Duodenal mucosa (tissue), 2 donors: ENCODE measurements around the gene POLR3B.

ENCODE experiments used
- H3K27ac ChIP-seq: one replicate; pipeline ENCODE4 v1.7.0; 2013; ENCODE audit warnings: low read depth, low read length
- H3K27me3 ChIP-seq, 2 donors: one replicate each; pipeline ENCODE4 v1.7.0; 2013; ENCODE audit warnings: low read length in 2 of 2, control low read depth in 1 of 2; ENCODE audit not compliant: insufficient read depth in 2 of 2, control insufficient read depth in 1 of 2
- H3K36me3 ChIP-seq, 2 donors: one replicate each; pipeline ENCODE4 v1.7.0; 2013; ENCODE audit warnings: low read length in 2 of 2, control low read depth in 1 of 2; ENCODE audit not compliant: insufficient read depth in 2 of 2, control insufficient read depth in 1 of 2
- H3K4me1 ChIP-seq, 2 donors: one replicate each; pipeline ENCODE4 v1.7.0; 2013; ENCODE audit warnings: low read length in 2 of 2, control low read depth in 1 of 2; ENCODE audit not compliant: insufficient read depth in 2 of 2, control insufficient read depth in 1 of 2
- H3K4me3 ChIP-seq, 2 donors: one replicate each; pipeline ENCODE4 v1.7.0; 2013; ENCODE audit warnings: low read length in 2 of 2, low read depth in 1 of 2
- H3K9ac ChIP-seq, 2 donors: one replicate each; pipeline ENCODE4 v1.7.0; 2013; ENCODE audit warnings: low read length in 2 of 2, low read depth in 1 of 2
- H3K9me3 ChIP-seq, 2 donors: one replicate each; pipeline ENCODE4 v1.7.0; 2013; ENCODE audit warnings: low read length in 2 of 2, control low read depth in 1 of 2; ENCODE audit not compliant: control insufficient read depth in 1 of 2

POLR3B gene

GRCh38 chr12:106321139-106321850 is 36.3 kb upstream of the POLR3B start:
- Histone ChIP-seq H3K27me3 (no peaks in the 10 kb centered on the region), H3K27ac (no peak overlapping the region), H3K9me3 (no peaks in the 10 kb centered on the region), H3K36me3 (peaks cover 19 to 55% of the 10 kb centered on the region in 2 donors), H3K9ac (no peak overlapping the region), H3K4me3 (no peak overlapping the region), H3K4me1 (no peaks in the 10 kb centered on the region)

DNA sequence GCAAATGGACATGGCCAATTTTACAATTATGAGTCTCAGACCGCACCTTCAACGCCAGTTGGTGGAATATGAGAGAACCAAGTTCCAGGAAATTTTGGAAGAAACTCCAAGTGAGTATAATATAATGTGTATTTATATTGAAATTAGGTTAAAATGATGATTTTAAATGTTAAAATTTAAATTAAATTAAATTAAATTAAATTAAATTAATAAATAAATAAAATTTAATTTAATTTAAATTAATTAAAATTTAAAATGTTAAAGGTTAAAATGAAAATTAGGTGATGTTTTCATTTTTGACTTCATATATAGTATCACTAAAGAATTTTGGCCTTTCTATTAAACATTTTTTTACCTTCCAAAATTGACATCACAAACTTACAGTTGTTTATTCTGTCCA is 34.0 kb upstream of the POLR3B start:
- H3K9ac ChIP-seq = no peak overlapping the region
- no peaks in the 10 kb centered on the region for H3K9me3 ChIP-seq
- no peaks in the 10 kb centered on the region for H3K27me3 ChIP-seq
- no peak overlapping the region for H3K4me3 ChIP-seq
- peaks cover 22 to 48% of the 10 kb centered on the region in 2 donors for H3K36me3 ChIP-seq
- no peak overlapping the region for H3K27ac ChIP-seq
- peaks cover 0 to under 1% of the 10 kb centered on the region in 2 donors for H3K4me1 ChIP-seq

- H3K27me3 ChIP-seq = no peaks in the 10 kb centered on the region
- no peaks in the 10 kb centered on the region for H3K9me3 ChIP-seq
- no peak overlapping the region for H3K4me3 ChIP-seq
- H3K9ac ChIP-seq = no peak overlapping the region
- peaks cover 14 to 25% of the 10 kb centered on the region in 2 donors for H3K36me3 ChIP-seq
- peaks cover 0 to 9% of the 10 kb centered on the region in 2 donors for H3K4me1 ChIP-seq
- H3K27ac ChIP-seq = no peak overlapping the region
Observed at GRCh38 chr12:106327309-106327869, 30.2 kb upstream of the POLR3B start.

GRCh38 chr12:106328735-106329134 is 28.8 kb upstream of the POLR3B start:
- Histone ChIP-seq H3K27ac (no peak overlapping the region), H3K36me3 (peaks cover 14 to 17% of the 10 kb centered on the region in 2 donors)

DNA sequence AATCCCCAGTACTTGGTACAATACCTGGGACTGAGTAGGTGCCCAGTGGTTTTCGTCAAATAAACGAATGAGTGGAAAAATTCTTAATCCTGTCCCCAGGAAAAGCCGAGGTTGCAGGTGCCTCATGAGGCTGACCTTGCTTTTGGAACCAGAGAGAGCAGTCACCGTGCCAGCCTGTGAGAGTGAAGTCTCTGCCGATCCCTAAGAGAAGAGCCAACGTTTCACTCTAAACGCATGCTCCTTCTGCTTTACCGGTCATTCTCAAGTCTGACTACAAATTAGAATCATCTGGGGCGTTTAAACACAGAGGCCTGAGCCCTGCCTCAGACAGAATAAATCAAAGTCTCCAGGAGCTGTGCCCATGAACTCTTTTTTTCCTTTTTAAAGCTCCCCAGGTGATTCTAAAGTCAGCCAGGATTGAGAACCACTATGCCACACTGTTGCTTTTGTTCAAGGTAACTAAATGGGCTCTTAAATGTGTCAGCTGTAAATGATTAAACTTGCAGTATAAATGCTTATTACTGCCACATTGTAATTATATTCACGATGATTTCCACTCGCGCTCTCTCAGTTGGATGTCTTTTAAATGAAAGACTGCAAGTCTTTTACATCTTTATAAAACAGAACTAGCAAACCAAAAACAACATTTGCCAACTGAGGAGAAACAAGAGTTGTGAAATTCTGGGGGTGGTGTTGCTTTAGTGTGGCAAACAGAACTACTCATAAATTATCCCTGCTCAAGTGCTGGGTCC is 28.1 kb upstream of the POLR3B start:
- H3K4me3 ChIP-seq = no peak overlapping the region
- no peaks in the 10 kb centered on the region for H3K9me3 ChIP-seq
- peaks cover 8 to 11% of the 10 kb centered on the region in 2 donors for H3K36me3 ChIP-seq
- no peaks in the 10 kb centered on the region for H3K27me3 ChIP-seq
- H3K9ac ChIP-seq = no peak overlapping the region
- no peak overlapping the region for H3K27ac ChIP-seq
- H3K4me1 ChIP-seq = peaks cover 0 to 9% of the 10 kb centered on the region in 2 donors

More at GRCh38 chr12:106328735-106329134, 28.8 kb upstream of the POLR3B start:
- Histone ChIP-seq H3K9ac (no peak overlapping the region), H3K4me3 (no peak overlapping the region), H3K4me1 (peaks cover 0 to 9% of the 10 kb centered on the region in 2 donors), H3K9me3 (no peaks in the 10 kb centered on the region), H3K27me3 (no peaks in the 10 kb centered on the region)

DNA sequence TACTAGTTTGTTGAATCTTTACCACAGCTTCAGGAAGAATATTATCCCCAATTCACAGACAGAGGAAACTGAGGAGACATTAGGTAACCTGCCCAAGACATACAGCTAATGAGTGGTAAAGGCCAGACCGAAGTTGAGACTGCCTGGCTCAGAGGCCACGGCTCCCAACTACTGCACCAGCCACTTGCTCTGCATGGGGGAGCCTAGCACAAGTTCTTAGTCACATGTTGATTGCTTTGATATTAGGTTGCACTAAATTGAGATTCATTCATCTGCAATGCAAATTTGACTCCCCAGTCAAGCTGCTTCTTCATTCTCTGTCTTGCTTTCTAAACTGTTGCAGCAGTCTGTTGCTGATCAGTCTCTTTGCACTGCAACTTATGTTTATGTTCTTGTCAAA is 25.9 kb upstream of the POLR3B start:
- Histone ChIP-seq H3K36me3 (no peaks in the 10 kb centered on the region), H3K4me1 (peaks cover 0 to 9% of the 10 kb centered on the region in 2 donors), H3K27ac (no peak overlapping the region), H3K4me3 (no peak overlapping the region), H3K27me3 (no peaks in the 10 kb centered on the region), H3K9me3 (no peaks in the 10 kb centered on the region), H3K9ac (no peak overlapping the region)

DNA sequence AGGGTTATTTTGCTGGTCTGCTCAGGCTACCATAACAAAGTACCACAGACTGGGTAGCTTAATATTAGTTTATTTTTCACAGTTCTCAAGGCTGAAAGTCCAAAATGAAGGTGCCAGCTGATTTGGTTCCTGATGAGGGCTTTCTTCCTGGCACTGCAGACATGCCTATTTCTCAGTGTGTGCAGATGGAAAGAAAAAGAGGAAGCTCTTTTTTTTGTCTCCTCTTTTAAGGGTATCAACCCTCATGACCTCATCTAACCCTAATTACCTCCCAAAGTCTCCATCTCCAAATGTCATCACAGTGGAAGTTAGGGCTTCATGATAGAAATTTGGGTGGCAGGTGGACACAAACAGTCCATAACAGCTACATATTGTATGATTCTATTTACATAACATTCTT is 25.0 kb upstream of the POLR3B start:
- H3K9ac ChIP-seq = no peak overlapping the region
- no peaks in the 10 kb centered on the region for H3K36me3 ChIP-seq
- H3K4me3 ChIP-seq = no peak overlapping the region
- H3K27ac ChIP-seq = no peak overlapping the region
- H3K9me3 ChIP-seq = no peaks in the 10 kb centered on the region
- no peaks in the 10 kb centered on the region for H3K27me3 ChIP-seq
- peaks cover 0 to 9% of the 10 kb centered on the region in 2 donors for H3K4me1 ChIP-seq

DNA sequence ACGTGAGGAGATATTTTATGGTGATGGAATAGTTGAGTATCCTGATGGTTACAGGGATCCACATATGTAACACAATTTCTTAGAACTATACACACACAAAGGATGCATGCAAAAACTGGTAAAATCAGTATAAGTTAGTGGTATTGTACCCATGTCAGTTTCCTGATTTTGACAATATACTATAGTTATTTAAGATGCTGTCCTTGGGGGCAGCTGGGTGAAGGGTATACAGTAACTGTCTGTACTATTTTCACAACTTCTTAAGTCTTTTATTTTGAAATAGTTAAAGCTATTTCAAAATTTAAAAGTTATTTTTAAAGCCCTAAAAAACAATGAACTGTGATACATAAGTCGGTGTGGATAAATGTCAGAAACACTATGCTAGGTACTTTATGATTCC is 24.5 kb upstream of the POLR3B start:
- Histone ChIP-seq H3K27me3 (no peaks in the 10 kb centered on the region), H3K27ac (no peak overlapping the region), H3K4me3 (no peak overlapping the region), H3K9me3 (no peaks in the 10 kb centered on the region), H3K4me1 (peaks cover 0 to 9% of the 10 kb centered on the region in 2 donors), H3K9ac (no peak overlapping the region), H3K36me3 (no peaks in the 10 kb centered on the region)

GRCh38 chr12:106333756-106334155 is 23.8 kb upstream of the POLR3B start:
- no peak overlapping the region for H3K9ac ChIP-seq
- H3K4me1 ChIP-seq = peaks cover 0 to 6% of the 10 kb centered on the region in 2 donors
- no peaks in the 10 kb centered on the region for H3K36me3 ChIP-seq
- no peak overlapping the region for H3K4me3 ChIP-seq
- H3K9me3 ChIP-seq = no peaks in the 10 kb centered on the region
- no peaks in the 10 kb centered on the region for H3K27me3 ChIP-seq
- H3K27ac ChIP-seq = no peak overlapping the region
